Activated T-cell treated with anti-CD3 and anti-CD28 coated beads for 24 hours (primary cell): Measurements from ENCODE around the gene TOM1.

Source experiments
- DNase-seq: peaks from one replicate; pipeline ENCODE4 v3.0.0-alpha.2; 2020; ENCODE audit warnings: low read depth

The TOM1 gene

DNA sequence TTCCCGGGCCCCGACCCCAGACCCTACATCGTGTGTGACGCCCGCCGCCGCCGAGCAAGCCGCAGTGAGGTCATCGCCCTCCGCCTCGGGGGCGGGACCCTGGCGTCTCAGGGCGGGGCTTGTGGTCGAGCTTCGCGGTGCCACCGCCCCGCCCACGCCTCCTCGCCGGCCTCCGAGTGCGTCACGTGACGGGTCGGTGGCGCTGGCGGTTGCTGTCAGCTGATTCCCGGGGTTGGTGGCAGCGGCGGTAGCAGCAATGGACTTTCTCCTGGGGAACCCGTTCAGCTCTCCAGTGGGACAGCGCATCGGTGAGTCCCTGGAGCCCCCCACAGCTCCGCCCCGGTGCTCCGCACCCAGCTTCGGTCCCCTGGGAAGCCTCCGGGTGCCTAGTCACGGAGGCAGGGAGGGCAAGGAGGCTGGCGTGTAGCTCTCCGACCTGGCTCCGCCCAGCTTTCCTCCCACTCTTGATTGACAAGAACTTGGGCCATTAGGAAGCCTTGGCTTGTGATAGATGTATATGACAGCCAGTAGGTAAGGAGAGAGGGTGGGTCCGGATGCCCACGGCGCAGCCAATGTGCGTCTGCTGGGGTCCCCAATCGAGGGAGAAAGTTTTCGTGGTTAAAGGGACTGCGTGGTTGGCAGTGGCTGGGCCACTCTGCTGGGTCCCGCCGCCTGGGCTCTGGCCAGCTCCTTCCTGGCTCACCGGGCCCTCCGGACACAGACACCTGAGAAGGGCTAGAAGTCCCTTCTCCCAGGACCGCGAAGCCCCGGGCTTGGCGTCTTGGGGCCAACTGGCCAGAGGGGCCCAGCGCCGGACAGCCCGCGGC, at the start of gene TOM1:
TOM1 (plus strand) TSS at position 222 of the 827 bp plus-strand sequence; CDS start at position 257, 35 bp downstream.
- peak; percentile 93 for DNase-seq

DNA sequence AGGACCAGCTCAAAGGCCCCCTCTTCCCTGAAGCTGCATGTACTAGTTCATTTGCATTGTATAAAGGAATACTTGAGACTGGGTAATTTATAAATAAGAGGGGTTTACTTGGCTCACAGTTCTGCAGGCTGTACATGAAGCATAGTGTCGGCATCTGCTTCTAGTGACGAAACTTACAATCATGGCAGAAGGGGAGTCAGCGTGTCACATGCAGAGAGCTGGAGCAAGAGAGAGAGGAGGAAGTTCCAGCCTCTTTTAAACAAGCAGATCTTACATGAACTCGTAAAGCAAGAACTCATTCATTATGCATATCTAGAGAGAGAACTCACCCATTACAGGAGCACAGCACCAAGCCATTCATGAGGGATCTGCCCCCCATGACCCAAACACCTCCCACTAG, 49.5 kb upstream of the TOM1 start:
- no peak for DNase-seq

DNA sequence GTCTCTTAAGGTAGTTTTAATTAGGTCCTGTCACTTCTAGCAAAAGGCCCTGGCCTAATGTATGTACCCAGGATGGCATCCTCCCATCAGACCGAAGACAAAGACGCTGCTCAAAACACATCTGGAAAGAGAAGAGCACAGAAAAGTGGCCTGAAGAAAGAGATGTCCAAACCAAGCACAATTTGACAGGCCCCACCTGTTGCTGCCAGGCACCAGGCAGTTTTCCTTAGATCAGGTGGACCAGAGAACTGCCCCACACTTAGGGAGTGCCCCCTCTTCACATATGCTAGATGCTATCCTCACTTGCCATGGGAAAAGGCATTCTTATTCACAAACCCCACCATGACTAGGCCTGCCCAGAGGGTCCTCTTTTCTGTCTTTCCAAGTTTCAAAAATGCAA, 45.7 kb upstream of the TOM1 start:
- DNase-seq, result no peak

DNA sequence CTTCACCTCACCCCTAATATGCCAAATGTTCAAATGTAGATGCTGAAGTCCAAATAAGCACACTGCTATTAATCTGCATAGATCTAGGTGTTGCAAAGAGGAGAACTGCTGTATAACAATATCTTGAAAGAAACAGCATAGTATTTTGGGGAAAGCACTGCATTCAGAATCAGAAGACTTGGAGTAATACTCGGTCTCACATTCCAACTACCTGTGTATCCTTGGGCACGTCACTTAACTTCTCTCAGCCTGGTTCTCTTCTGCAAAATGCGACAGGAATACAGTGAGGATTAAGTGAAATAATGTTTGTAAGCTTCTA, 42.7 kb upstream of the TOM1 start:
- DNase-seq, result no peak

DNA sequence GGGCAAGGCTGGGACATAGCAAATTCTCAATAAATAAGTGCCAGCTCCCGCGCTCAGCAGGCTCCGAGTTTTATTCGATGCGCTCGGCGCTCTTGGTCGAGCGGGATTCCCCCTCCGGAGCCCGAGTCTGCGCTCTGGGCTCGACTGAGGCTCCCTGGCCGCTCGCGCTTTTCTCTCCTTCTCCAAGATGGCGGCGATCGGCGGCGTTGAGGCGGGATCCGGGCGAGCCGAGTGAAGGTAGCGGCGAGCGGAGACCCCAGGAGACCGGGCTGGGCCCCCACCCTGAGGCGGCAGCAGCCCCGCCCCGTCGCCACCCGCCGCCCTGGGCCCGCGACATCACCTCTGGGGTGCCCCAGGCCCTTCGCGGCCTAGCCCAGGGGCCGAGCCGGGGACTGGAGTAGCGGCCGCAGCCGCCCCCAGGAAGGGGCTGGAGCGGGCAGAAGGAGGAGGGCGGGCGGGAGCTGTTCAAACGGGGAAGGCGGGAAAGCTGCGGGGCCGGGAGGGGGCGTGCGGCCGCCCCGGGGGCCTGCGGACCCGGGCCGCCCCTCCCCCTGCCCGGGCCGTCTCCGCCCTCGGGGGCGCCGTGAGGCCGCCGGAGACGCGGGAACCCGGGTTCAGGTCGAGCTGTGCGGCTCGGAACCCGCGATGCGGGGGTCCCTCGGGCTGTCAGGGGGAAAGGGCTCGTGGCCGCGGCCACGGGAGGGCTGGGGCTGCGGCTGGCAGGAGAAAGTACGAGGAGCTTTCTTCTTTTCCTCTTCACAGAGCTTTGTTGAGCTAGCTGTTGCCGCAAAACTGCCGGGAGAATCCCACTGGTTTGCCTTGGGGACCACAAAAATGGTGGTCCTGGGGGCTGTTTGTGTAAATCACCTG, 42.1 kb upstream of the TOM1 start, which contains the start of gene HMGXB4:
HMGXB4 (plus strand) TSS at position 173 of the 870 bp plus-strand sequence. CDS start 4,898 bp downstream, outside the sequence.
- peak; percentile 81 for DNase-seq

DNA sequence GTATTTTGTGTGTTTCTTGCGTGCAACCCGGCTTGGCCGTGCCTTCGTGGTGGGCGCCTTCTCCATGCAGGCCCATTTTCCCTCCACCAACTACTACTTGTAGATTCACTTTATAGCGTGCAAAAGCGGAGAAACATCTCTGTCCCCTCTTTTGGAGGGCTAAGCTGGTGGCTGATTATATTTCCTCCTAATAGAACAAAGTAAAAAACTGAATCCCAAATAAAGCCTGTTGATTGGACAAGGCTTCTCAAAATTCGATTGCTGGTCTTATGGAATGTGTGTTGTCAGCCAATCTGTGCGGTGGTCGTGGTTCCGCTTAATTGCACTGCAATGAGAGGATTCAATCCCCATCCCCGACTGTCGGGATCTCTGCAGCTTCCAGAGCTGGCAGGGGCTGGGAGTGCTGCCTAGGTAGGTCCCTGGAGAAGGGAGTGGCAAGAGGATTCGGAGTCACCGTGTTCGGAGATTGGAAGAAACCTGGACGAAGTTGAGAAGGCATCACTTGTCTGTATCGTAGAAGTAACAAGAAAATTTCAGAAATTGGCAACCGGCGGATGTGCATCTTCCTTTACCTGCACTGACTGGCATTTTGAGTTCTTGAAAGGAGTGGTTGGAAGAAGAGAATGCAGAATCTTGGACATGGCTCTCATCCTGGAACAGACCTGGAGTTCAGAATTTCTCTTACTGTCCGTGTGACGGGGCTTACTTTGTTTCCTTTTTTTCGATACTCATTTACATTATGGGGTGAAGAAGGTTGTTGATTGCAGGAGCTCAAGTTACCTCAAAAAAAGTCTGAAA, 41.3 kb upstream of the TOM1 start:
- no peak for DNase-seq

DNA sequence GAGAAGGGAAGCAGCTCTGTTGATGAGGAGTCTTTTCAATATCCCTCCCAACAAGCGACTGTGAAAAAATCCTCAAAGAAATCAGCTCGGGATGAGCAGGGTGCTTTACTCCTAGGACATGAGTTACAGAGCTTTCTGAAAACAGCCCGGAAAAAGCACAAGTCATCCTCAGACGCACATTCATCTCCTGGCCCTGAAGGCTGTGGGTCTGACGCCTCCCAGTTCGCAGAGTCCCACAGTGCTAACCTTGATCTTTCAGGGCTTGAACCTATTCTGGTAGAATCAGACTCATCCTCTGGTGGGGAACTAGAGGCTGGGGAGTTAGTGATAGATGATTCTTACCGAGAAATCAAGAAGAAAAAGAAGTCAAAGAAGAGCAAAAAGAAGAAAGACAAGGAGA, 34.7 kb upstream of the TOM1 start:
- DNase-seq, result no peak

DNA sequence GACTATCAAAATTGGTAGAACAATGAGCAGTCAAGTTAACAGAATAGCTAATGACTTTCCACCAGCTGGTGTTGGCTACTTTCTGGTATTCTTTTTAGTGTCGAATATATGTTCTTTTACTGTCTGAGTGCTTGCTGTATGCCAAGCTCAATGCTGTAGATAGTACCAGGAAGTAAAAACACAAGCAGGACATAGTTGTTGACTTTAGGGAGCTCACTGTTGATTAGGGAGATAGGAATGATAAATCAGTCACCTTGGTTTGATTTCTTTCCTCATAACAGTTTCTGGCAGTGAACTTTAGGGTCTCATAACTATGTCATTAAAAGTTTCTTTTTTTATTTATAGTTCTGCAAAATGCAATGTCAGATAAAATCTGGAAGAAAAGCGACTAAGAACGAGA, 33.4 kb upstream of the TOM1 start:
- no peak for DNase-seq

DNA sequence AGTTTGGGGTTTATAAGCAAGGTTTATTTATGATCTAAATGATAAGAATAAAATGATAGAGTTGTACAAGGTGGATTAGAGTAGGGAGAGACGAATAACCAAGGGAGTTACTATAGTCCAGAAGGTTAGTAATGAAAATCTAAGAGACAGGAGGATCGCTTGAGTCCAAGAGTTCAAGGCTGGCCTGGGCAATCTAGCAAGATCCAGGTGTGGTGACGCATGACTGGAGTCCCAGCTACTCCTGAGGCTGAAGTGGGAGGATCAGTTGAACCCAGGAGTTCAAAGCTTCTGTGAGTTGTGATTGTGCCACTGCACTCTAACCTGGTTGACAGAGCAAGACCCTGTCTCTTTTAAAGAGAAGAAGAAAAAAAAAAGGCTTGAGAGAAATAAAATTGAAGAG, 30.1 kb upstream of the TOM1 start:
- no peak for DNase-seq

DNA sequence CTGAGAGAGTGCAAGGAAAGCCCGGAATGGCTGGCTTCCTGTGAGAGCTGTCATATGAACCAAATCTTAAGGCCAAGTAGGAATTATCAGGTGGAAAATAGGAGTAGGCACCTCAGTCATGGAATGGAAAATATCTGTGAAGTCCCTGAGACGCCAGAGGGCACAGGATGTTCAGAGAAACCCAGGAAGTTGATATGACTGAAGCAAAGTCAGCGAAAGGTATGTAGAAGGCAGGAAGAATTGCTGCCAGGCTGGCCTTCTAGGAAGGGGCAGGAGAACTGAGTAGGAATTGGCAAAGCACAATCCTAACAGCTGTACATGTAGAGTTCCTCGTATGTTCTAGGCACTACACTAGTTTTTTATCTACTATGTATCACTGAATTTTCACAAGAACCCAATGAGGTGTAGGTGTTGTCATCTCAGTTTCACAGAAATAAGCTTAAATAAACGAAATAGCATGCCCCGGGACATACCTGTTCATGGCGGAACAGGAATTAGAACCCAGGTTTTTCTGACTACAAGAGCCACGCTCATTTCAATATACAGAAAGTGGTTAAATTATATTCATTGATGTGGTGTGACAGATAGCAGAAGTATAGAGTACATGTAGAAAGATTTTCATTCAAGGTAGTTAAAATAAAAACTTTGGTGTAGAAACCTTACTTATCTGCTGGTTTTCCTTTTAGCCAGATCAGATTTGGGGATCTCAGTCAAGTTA, 25.4 kb upstream of the TOM1 start:
- DNase-seq, result no peak

DNA sequence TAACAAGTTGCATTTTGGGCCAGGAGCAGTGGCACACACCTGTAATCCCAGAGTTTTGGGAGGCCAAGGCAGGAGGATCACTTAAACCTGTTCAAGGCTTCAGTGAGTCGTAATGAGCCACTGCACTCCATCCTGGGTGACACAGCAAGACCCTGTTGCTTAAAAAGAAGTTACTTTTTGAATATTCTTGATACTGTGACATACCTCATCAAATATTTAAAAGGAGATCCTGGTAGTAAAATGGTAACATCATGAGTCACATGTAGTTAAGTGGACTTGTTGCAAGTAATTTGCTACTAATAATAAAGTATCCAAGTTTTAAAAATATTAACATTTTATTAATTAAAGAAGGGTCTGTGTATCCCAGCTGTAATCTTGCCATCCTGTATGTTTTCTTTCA, 24.1 kb upstream of the TOM1 start:
- no peak for DNase-seq

DNA sequence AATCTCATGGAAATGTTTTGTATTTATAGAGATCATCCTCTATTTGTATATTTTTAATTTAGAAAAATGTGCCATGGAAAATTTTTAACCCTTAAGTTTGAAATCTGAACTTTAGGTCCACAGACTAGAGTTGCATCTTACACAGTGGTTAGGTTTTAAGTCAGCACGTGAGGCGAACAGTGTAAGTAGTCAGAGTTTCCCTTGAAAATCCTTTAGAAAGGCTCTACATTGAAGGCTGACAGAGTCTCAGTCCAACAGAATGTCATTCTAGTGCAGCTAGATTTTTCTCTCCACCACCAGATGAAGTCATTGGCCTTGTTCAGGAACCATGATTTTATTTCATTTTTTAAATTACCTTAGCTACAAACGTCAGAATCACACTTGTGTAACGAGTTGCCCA, 23.7 kb upstream of the TOM1 start:
- DNase-seq, result no peak

DNA sequence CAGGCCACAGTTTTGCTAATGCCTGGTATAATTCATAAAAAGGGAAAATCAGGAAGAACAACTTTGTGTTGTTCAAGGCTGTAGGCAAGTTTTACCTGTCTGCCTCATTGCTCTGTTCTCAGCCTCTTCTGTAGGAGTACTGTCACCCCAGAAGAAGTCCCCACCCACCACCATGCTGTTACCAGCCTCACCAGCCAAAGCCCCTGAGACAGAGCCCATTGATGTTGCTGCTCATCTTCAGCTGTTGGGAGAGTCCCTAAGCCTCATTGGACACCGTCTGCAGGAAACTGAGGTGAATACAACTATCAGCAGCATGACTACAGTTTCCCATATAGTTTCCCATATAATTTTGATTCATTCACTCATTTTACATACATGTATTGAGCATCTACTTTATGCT, 11.6 kb upstream of the TOM1 start:
- no peak for DNase-seq

DNA sequence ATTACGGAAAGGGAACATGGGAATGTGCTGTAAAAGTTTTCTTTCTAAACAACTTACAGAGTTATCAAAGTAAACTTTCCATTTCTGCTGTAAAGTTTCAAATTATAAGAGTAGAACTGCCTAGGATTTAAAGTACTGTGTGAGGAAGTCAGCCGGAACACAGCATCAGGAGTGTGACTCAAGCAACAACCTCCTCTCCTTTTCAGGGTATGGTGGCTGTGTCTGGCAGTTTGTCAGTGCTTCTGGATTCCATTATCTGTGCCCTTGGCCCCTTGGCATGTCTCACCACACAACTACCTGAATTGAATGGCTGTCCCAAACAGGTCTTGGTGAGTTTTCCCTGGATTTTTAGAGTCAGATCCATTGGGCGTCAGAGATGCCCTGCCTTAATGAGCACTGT, 6.9 kb upstream of the TOM1 start:
- no peak for DNase-seq

DNA sequence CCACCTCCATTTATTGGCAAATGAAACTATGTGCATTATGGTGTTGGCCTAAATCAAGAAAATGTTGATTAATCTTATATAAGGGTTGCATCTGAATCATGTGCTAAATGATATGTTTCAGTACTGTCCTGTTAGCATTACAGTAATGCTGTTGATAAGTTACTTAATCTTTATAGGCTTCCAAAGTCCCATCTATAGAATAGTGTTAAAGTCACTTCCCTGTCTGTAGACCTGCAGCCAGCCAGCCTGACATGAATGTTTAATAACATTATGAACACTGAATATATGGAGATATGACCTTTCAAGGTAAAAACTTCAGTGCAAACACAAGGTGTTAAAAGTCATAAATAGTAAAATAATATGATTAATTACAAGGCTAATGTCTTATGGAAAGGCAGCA, 3.6 kb upstream of the TOM1 start:
- no peak for DNase-seq

DNA sequence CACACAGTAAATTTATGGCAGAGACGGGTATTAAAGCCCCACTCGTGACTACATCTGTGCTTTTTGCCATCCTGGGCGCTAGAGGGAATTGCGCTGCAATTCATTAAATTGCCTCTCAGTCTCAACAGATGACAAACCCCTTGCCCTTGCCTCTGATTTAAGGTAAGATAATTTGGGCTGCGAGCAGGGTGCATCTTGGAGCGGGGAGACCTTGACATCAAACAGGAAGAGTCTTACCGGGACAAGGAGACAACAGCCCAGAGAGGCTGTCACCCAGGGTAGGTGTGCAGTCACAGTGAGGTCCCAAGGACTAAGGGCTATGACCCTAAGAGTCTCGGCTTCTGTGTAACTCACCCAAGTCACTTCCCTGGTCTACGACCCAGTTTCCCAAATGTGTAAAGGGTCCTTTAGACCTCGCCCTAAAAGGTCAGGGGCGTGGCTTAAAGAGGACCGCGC, 449 bp upstream of the TOM1 start:
- DNase-seq, result peak; percentile 13

DNA sequence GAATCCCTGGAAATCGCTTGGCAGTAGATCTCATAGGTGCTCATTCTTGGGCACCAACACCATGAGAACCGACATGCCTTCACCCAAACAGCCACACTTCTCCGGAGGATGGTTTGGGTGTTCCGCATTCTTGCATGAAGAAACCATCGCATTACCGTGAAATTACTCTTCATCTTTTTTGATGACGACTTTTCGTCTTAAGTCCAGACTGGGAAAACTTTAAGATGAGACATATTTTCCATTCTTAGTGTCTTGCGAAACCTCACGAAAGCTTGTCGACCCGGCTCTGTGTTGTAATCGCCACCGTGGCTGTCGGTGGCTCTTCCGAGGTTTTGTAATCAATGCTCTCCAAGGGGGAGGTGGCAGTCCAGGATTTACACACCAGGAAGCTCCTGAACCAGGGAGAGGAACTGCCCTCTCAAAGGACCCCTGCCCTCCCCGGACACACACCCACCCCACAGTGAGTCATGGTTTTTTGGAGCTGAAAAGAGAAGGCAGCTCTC, 1.7 kb downstream of the TOM1 start:
- DNase-seq, result no peak

DNA sequence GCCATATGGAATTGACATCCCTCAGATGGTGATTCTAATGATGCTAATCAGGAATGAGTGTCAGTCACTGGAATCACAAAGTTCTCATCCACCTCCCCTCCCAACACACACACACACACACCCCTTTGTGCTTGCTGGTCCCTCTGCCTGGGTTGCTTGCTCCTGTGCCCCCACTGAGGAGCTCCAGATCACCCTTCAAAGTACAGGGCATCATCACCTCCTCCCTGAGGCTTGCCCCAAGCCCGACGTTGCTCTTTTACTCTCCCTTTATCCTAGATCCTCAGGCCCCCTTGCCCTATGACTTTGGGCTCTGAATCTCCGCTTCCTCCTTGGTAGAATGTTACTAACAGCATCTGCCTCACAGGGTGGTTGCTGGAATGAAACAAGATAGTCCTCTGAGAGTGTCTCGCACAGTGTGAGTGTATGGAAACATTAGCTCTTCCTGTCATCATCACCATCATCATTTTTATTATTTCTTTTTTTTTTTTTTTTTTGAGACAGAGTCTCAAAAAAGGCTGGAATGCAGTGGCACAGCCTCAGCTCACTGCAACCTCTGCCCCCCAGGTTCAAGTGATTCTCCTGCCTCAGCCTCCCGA, 3.4 kb downstream of the TOM1 start:
- DNase-seq, result no peak

DNA sequence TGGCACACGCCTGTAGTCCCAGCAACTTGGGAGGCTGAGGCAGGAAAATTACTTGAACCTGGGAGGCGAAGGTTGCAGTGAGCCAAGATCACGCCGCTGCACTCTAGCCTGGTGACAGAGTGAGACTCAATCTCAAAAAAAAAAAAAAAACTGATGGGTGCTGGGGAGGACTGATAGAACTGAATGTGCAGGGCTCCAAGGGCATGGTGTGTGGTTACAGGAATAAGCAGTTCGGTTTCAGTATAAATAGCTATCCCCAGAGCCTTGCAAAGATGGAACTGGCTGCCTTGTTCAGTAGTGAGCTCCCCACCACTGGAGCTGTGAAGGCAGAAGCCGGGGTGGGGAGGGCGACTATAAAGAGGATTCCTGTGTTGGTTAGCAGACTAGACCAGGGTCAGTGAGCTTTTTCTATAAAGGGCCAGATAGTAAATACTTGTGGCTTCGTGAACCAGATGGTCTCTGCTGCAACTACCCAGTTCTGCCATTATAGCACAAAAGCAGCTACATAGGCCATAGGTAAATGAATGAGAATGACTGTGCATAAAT, 5.9 kb downstream of the TOM1 start:
- DNase-seq, result no peak

DNA sequence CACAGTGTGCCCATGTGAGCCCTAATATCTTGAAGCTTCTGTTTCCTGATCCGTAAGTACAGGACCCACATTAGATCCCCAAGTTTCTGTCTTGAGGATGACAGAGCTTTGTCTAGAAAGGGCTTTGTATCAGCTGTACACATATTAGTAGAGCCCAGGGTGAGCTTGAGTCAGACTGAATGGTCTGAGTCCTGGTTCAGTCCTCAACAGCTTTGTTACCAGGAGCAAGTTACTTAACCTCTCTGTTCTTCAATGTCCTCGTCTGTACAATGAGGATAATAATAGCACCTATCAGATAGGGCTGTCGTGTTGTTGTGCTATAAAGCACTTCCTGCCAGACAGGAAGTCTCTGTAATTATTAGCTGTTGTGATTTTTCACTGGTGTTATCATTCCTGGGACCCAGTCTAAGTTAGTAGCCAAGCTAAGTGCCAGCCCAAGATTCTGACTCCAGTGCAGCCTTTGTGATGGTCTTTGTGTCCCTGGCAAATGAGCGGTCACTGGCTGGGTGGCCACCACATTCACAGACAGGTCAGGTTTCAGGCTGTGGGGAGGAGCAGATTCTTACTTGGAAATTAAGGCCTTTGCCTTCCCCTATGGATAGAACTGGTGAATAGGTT, 6.8 kb downstream of the TOM1 start:
- DNase-seq, result no peak
